ENCODE results near the gene SLC5A8. TPM values are rescaled to one million over a fixed set of nuclear protein-coding genes. Genes with fewer than 3 reads are reported as not detected.

SLC5A8 gene
- polyA plus RNA-seq, 3 donors = not detected

DNA sequence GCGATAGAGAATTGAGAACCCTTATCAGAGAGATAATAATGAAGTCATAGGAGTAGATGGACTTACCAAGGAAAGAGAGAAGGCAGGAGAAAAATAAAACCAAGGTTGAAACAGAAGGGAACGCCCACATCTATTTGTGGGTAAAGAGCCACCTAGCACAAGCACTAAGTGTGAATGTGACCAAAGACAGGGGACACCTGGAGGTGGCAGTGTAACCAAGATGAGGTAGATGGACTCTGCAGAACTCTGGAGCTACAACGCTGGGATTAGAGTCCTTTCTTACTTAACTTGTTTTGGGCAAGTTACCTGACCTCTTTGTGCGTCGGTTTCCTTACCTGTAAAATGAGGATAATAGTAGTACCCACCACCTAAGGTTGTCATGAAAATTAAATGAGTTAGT is 101.9 kb downstream of the SLC5A8 start:
- Histone ChIP-seq H3K36me3 (replicated peaks in 1 of 2; ENCODE audit: control insufficient read depth in 1 of 2, insufficient read depth in 2 of 2, low read length in 2 of 2) (no peaks in the 10 kb centered on the region), H3K4me2 (replicated peaks; ENCODE audit: extremely low read depth, low read length, poor library complexity, severe bottlenecking) (no peak overlapping the region), H2AFZ (ENCODE audit: insufficient read depth, low read depth, low read length, poor library complexity, severe bottlenecking) (no peak overlapping the region), H3K9ac (ENCODE audit: insufficient read depth, low read length, poor library complexity, severe bottlenecking) (no peak overlapping the region), H3K79me2 (ENCODE audit: insufficient read depth, low read length) (no peaks in the 10 kb centered on the region), H3K4me1 (ENCODE audit: control insufficient read depth in 1 of 2, insufficient read depth in 2 of 2, low read length in 2 of 2) (no peaks in the 10 kb centered on the region), H4K20me1 (ENCODE audit: insufficient read depth, low read length) (no peaks in the 10 kb centered on the region), H3K27ac (ENCODE audit: low read depth in 1 of 2, low read length in 2 of 2) (no peak overlapping the region), H3K27me3 (ENCODE audit: control insufficient read depth in 2 of 2, insufficient read depth in 2 of 2, low read length in 2 of 2) (no peaks in the 10 kb centered on the region), H3K9me3 (replicated peaks in 1 of 2; ENCODE audit: control insufficient read depth in 1 of 2, insufficient read depth in 1 of 2, low read length in 2 of 2) (peaks cover 0 to 4% of the 10 kb centered on the region in 2 donors), H3K4me3 (replicated peaks in 1 of 3; ENCODE audit: low read depth in 2 of 3, low read length in 3 of 3) (no peak overlapping the region)
- Mint-ChIP-seq H3K27me3 (ENCODE audit: low read depth in 3 of 3) (peaks cover 0 to 2% (median 0%) of the 10 kb centered on the region in 3 donors), H3K9me3 (peaks cover 0 to 8% (median 4%) of the 10 kb centered on the region in 7 donors), H3K27ac (no peak overlapping the region), H3K4me3 (no peak overlapping the region), H3K4me1 (no peaks in the 10 kb centered on the region), H3K36me3 (no peaks in the 10 kb centered on the region)
- TF ChIP-seq, protein P1, sequence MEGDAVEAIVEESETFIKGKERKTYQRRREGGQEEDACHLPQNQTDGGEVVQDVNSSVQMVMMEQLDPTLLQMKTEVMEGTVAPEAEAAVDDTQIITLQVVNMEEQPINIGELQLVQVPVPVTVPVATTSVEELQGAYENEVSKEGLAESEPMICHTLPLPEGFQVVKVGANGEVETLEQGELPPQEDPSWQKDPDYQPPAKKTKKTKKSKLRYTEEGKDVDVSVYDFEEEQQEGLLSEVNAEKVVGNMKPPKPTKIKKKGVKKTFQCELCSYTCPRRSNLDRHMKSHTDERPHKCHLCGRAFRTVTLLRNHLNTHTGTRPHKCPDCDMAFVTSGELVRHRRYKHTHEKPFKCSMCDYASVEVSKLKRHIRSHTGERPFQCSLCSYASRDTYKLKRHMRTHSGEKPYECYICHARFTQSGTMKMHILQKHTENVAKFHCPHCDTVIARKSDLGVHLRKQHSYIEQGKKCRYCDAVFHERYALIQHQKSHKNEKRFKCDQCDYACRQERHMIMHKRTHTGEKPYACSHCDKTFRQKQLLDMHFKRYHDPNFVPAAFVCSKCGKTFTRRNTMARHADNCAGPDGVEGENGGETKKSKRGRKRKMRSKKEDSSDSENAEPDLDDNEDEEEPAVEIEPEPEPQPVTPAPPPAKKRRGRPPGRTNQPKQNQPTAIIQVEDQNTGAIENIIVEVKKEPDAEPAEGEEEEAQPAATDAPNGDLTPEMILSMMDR (IDR thresholded peaks at IDR 0.05) = no peak
- no peak for DNase-seq
- intact Hi-C loops (cut with micrococcal nuclease) = no loop called here
- 93% methylated on average over 2 of the region's 5 CpGs for WGBS (ENCODE audit: insufficient coverage)

DNA sequence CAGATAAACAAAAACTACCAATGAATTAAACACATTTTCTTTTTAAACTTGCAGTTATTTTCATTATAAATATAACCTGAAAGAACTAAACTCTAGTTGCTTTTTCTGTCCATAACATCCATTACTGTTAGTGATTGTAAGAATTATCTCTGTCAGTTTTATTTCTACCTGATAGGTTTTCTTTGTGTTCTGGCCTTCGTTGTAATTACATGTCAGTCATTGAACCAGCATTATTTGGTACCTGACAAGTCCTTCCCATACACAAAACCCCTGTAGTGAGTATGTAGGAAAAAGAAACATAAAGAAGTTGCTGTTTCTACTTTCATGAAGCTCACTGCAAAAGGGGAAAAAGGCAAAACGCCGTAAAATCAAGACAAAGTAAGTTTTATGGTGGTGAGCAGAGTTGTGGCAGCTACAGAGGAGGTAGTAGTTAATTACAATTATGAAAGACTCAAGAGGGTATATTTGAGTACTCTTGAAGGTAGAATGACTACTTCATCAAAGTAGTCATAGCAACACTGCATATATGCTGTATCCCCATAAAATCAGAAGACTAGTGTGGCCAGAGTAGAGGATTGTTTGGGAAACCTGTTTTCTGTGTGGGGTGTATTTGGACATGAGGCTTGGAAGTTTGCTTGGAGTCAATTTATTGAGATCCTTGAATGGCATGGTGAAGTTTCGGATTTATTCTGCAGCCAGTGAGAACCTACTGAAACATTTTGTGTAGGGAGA is 102.8 kb downstream of the SLC5A8 start:
- no peaks in the 10 kb centered on the region for H3K4me1 Mint-ChIP-seq
- no peak overlapping the region for H3K4me2 ChIP-seq (replicated peaks; ENCODE audit: extremely low read depth, low read length, poor library complexity, severe bottlenecking)
- intact Hi-C loops (cut with micrococcal nuclease) = no loop called here
- H3K4me1 ChIP-seq (ENCODE audit: control insufficient read depth in 1 of 2, insufficient read depth in 2 of 2, low read length in 2 of 2) = no peaks in the 10 kb centered on the region
- H2AFZ ChIP-seq (ENCODE audit: insufficient read depth, low read depth, low read length, poor library complexity, severe bottlenecking) = no peak overlapping the region
- H3K4me3 ChIP-seq (replicated peaks in 1 of 3; ENCODE audit: low read depth in 2 of 3, low read length in 3 of 3) = no peak overlapping the region
- 91% methylated on average over 3 of the region's 4 CpGs for WGBS (ENCODE audit: insufficient coverage)
- H3K9me3 ChIP-seq (replicated peaks in 1 of 2; ENCODE audit: control insufficient read depth in 1 of 2, insufficient read depth in 1 of 2, low read length in 2 of 2) = peaks cover 0 to 4% of the 10 kb centered on the region in 2 donors
- no peak overlapping the region for H3K27ac ChIP-seq (ENCODE audit: low read depth in 1 of 2, low read length in 2 of 2)
- H3K27ac Mint-ChIP-seq = no peak overlapping the region
- H3K27me3 ChIP-seq (ENCODE audit: control insufficient read depth in 2 of 2, insufficient read depth in 2 of 2, low read length in 2 of 2) = no peaks in the 10 kb centered on the region
- TF ChIP-seq, protein P1 (IDR thresholded peaks at IDR 0.05) = no peak
- no peak overlapping the region for H3K9ac ChIP-seq (ENCODE audit: insufficient read depth, low read length, poor library complexity, severe bottlenecking)
- no peaks in the 10 kb centered on the region for H3K36me3 ChIP-seq (replicated peaks in 1 of 2; ENCODE audit: control insufficient read depth in 1 of 2, insufficient read depth in 2 of 2, low read length in 2 of 2)
- H3K27me3 Mint-ChIP-seq (ENCODE audit: low read depth in 3 of 3) = peaks cover 0 to 2% (median 0%) of the 10 kb centered on the region in 3 donors
- no peaks in the 10 kb centered on the region for H3K79me2 ChIP-seq (ENCODE audit: insufficient read depth, low read length)
- peaks cover 0 to 8% (median 4%) of the 10 kb centered on the region in 7 donors for H3K9me3 Mint-ChIP-seq
- H3K36me3 Mint-ChIP-seq = no peaks in the 10 kb centered on the region
- no peaks in the 10 kb centered on the region for H4K20me1 ChIP-seq (ENCODE audit: insufficient read depth, low read length)
- no peak for DNase-seq
- no peak overlapping the region for H3K4me3 Mint-ChIP-seq

Small RNA genes within 50 kb of the gene (small RNA-seq; reads per million reads assigned to genes)
- not detected for gene RNU6-768P (ENCODE audit: insufficient read length, low read depth)

Other genes with a start within 250 kb of the SLC5A8 start
- 1 to 10 TPM in 2 of 3 donors, under 1 TPM in 1; 0.46 to 1.6 (median 1.2) TPM for gene UTP20, start 69.9 kb upstream of the SLC5A8 start, polyA plus RNA-seq
- gene ARL1, start 197.5 kb upstream of the SLC5A8 start, polyA plus RNA-seq = 10 to 100 TPM; 14.7 to 34.8 (median 27.3) TPM

All from CD14-positive monocyte (primary cell).